ENCODE data around the gene PPM1K.

- TF ChIP-seq, protein P1, sequence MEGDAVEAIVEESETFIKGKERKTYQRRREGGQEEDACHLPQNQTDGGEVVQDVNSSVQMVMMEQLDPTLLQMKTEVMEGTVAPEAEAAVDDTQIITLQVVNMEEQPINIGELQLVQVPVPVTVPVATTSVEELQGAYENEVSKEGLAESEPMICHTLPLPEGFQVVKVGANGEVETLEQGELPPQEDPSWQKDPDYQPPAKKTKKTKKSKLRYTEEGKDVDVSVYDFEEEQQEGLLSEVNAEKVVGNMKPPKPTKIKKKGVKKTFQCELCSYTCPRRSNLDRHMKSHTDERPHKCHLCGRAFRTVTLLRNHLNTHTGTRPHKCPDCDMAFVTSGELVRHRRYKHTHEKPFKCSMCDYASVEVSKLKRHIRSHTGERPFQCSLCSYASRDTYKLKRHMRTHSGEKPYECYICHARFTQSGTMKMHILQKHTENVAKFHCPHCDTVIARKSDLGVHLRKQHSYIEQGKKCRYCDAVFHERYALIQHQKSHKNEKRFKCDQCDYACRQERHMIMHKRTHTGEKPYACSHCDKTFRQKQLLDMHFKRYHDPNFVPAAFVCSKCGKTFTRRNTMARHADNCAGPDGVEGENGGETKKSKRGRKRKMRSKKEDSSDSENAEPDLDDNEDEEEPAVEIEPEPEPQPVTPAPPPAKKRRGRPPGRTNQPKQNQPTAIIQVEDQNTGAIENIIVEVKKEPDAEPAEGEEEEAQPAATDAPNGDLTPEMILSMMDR (optimal IDR thresholded peaks at IDR 0.05 in 1 of 3, IDR thresholded peaks at IDR 0.05 in 1 of 3, conservative IDR thresholded peaks at IDR 0.05 in 1 of 3; ENCODE audit: extremely low read depth in 1 of 3, insufficient read depth in 2 of 3, low read length in 3 of 3): no peak
- TF ChIP-seq EZH2 (IDR thresholded peaks at IDR 0.05; ENCODE audit: low read length): no peak
These were observed 53.9 kb downstream of the PPM1K start for GRCh38 chr4:88230461-88230891.

All from keratinocyte (primary cell).